GM23338 (cell line): Measurements from ENCODE around the gene ATP1A4. TPM values are rescaled to one million over a fixed set of nuclear protein-coding genes. Genes with fewer than 3 reads are reported as not detected.

Experiments used
- ATAC-seq: fragments of 200-7000 bp; cut with Tn5 transposase; 3 replicates; pipeline ENCODE4 v1.9.1; 2020
- DNase-seq: peaks from one replicate; pipeline ENCODE4 v3.0.0-alpha.2; 2015; ENCODE audit warnings: low spot score
- H2AFZ ChIP-seq: fragments of 200-600 bp; sonication (generic); 2 replicates; pipeline ENCODE4 v1.8.0; 2016; ENCODE audit warnings: antibody characterized with exemption, mild to moderate bottlenecking, moderate library complexity
- H3F3A ChIP-seq: fragments of 200-600 bp; sonication (generic); replicated peaks from 2 replicates; pipeline ENCODE4 v1.8.0; 2017; ENCODE audit warnings: antibody characterized with exemption, mixed run types, low read depth
- H3K27ac ChIP-seq: fragments of 200-600 bp; sonication (generic); 2 replicates; pipeline ENCODE4 v1.6.1; 2016; ENCODE audit warnings: low read depth
- H3K27me3 ChIP-seq: fragments of 200-600 bp; sonication (generic); 2 replicates; pipeline ENCODE4 v1.8.0; 2016; ENCODE audit warnings: mild to moderate bottlenecking, mixed run types, moderate library complexity; ENCODE audit not compliant: insufficient read depth
- H3K36me3 ChIP-seq: fragments of 200-600 bp; sonication (generic); 2 replicates; pipeline ENCODE4 v1.8.0; 2016; ENCODE audit warnings: mild to moderate bottlenecking; ENCODE audit not compliant: insufficient read depth
- H3K4me1 ChIP-seq: fragments of 200-600 bp; sonication (generic); 2 replicates; pipeline ENCODE4 v1.8.0; 2016; ENCODE audit warnings: mild to moderate bottlenecking, moderate library complexity; ENCODE audit not compliant: insufficient read depth
- H3K4me2 ChIP-seq: fragments of 200-600 bp; sonication (generic); 2 replicates; pipeline ENCODE4 v1.7.1; 2017; ENCODE audit warnings: mixed run types
- H3K4me3 ChIP-seq: fragments of 200-600 bp; sonication (generic); 2 replicates; pipeline ENCODE4 v1.6.1; 2016; ENCODE audit warnings: mixed run types
- H3K79me2 ChIP-seq: fragments of 200-600 bp; sonication (generic); replicated peaks from 2 replicates; pipeline ENCODE4 v1.8.0; 2017; ENCODE audit warnings: mild to moderate bottlenecking; ENCODE audit not compliant: insufficient read depth
- H3K9me2 ChIP-seq: fragments of 200-600 bp; sonication (generic); 2 replicates; pipeline ENCODE4 v1.8.0; 2017; ENCODE audit not compliant: insufficient read depth
- H4K20me1 ChIP-seq: fragments of 200-600 bp; sonication (generic); replicated peaks from 2 replicates; pipeline ENCODE4 v1.8.0; 2017; ENCODE audit warnings: mild to moderate bottlenecking; ENCODE audit not compliant: insufficient read depth
- H3K27ac Mint-ChIP-seq: 2 replicates; pipeline ENCODE4 v1.8.0; 2020; ENCODE audit warnings: inconsistent platforms, mild to moderate bottlenecking, moderate library complexity, mixed read lengths
- H3K27me3 Mint-ChIP-seq: 3 replicates; pipeline ENCODE4 v1.8.0; 2022; ENCODE audit warnings: low read depth, mild to moderate bottlenecking, moderate library complexity, mixed read lengths, inconsistent platforms; ENCODE audit not compliant: insufficient read depth, poor library complexity
- H3K36me3 Mint-ChIP-seq: 3 replicates; pipeline ENCODE4 v1.8.0; 2021; ENCODE audit warnings: low read depth, mild to moderate bottlenecking, inconsistent platforms, moderate library complexity, mixed read lengths
- H3K4me1 Mint-ChIP-seq: 3 replicates; pipeline ENCODE4 v1.8.0; 2020; ENCODE audit warnings: mild to moderate bottlenecking, inconsistent platforms, mixed read lengths
- H3K4me3 Mint-ChIP-seq: 3 replicates; pipeline ENCODE4 v1.8.0; 2021; ENCODE audit warnings: moderate library complexity, mild to moderate bottlenecking, inconsistent platforms, mixed read lengths
- H3K9me3 Mint-ChIP-seq: 3 replicates; pipeline ENCODE4 v1.8.0; 2020; ENCODE audit warnings: moderate library complexity, mild to moderate bottlenecking, inconsistent platforms, mixed read lengths
- CREB1 ChIP-seq: fragments of 250-450 bp; sonication (Bioruptor Pico); IDR thresholded peaks from 2 replicates; pipeline ENCODE4 v1.5.0; 2020; ENCODE audit warnings: low read depth, mild to moderate bottlenecking, moderate library complexity
- EZH2 ChIP-seq: fragments of 200-600 bp; sonication (generic); IDR thresholded peaks from one replicate; pipeline ENCODE4 v1.8.0; 2017; ENCODE audit warnings: antibody characterized with exemption, mild to moderate bottlenecking, low read depth; ENCODE audit not compliant: unreplicated experiment
- EZH2phosphoT487 ChIP-seq: fragments of 200-600 bp; sonication (generic); IDR thresholded peaks from one replicate; pipeline ENCODE4 v1.8.1; 2018; ENCODE audit warnings: antibody characterized with exemption; ENCODE audit not compliant: unreplicated experiment
- JUNB ChIP-seq: IDR thresholded peaks from one replicate; pipeline ENCODE4 v1.6.1; 2016; ENCODE audit warnings: antibody characterized with exemption; ENCODE audit not compliant: unreplicated experiment
- NANOG ChIP-seq: IDR thresholded peaks from 2 replicates; pipeline ENCODE4 v1.6.1; 2016; ENCODE audit warnings: antibody characterized with exemption, borderline replicate concordance
- POLR2AphosphoS5 ChIP-seq: IDR thresholded peaks from 2 replicates; pipeline ENCODE4 v1.6.1; 2016; ENCODE audit warnings: antibody characterized with exemption, low read depth
- STAT1 ChIP-seq: IDR thresholded peaks from one replicate; pipeline ENCODE4 v1.6.1; 2016; ENCODE audit warnings: antibody characterized with exemption; ENCODE audit not compliant: unreplicated experiment
- ZNF114 ChIP-seq: fragments of 250-450 bp; sonication (Bioruptor Pico); IDR thresholded peaks from 2 replicates; pipeline ENCODE4 v1.5.0; 2020; ENCODE audit warnings: mild to moderate bottlenecking, moderate library complexity
- ZNF331 ChIP-seq: fragments of 250-450 bp; sonication (Bioruptor Pico); IDR thresholded peaks from 2 replicates; pipeline ENCODE4 v1.5.0; 2020; ENCODE audit warnings: low read depth, mild to moderate bottlenecking, moderate library complexity
- polyA plus RNA-seq: library from polyadenylated mRNA; unstranded; fragments of >200 nt; fragmentation: Nextera tagmentation; extraction: Ambion mirVana; gene quantifications from 2 replicates; pipeline ENCODE4 v1.2.1, GENCODE V29; 2016
- total RNA-seq: library from RNA; depleted of rRNA; stranded (reverse); fragments of >200 nt; shearing (Covaris generic); gene quantifications from 2 replicates; pipeline ENCODE4 v1.2.3, GENCODE V29; 2014
- TF ChIP-seq, protein P1 (sequence below): IDR thresholded peaks from 2 replicates; pipeline ENCODE4 v1.6.1; 2016; ENCODE audit warnings: antibody characterized with exemption
- TF ChIP-seq, protein P2 (sequence below): fragments of 250-450 bp; sonication (Bioruptor Pico); IDR thresholded peaks from 2 replicates; pipeline ENCODE4 v1.5.0; 2020; ENCODE audit warnings: mild to moderate bottlenecking, moderate library complexity
- TF ChIP-seq, protein P3 (sequence below), 2 experiments: fragments of 200-600 bp in 1 of 2; sonication (generic) in 1 of 2; conservative IDR thresholded peaks; 2 replicates each; pipeline versions ENCODE4 v1.5.1 to v1.6.1; 2016 to 2017; ENCODE audit warnings: antibody characterized with exemption in 2 of 2, low read depth in 2 of 2, mild to moderate bottlenecking in 2 of 2, moderate library complexity in 1 of 2
- TF ChIP-seq, protein P4 (sequence below): IDR thresholded peaks from one replicate; pipeline ENCODE4 v1.6.1; 2018; ENCODE audit warnings: antibody characterized with exemption; ENCODE audit not compliant: unreplicated experiment

The ATP1A4 gene
- total and polyA plus RNA-seq, 2 experiments from 2014 or later = 0.27 to 0.63 TPM

DNA sequence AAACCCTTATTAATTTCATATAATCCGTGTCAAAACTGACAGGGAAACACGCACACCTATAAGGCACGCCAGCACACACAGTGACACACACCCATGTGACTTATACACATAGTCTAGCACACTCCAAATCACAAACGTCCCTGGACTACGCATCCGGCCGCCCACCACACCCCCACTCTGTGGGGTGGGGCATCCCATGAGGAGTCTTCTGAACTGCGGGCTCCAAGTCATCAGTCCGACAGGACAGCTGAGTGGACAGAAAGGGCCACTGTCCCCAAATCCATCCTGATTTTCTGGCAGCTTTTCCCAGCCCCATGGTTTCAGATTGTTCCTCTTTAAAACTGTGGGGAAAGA, 54.6 kb downstream of the ATP1A4 start:
- TF ChIP-seq CREB1 (CRISPR knock-in tag) = no peak
- TF ChIP-seq JUNB = no peak
- no peak for TF ChIP-seq EZH2
- no peak for TF ChIP-seq EZH2phosphoT487
- TF ChIP-seq STAT1 = no peak
- TF ChIP-seq ZNF331 (CRISPR knock-in tag) = no peak
- TF ChIP-seq, protein P1, sequence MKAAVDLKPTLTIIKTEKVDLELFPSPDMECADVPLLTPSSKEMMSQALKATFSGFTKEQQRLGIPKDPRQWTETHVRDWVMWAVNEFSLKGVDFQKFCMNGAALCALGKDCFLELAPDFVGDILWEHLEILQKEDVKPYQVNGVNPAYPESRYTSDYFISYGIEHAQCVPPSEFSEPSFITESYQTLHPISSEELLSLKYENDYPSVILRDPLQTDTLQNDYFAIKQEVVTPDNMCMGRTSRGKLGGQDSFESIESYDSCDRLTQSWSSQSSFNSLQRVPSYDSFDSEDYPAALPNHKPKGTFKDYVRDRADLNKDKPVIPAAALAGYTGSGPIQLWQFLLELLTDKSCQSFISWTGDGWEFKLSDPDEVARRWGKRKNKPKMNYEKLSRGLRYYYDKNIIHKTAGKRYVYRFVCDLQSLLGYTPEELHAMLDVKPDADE = no peak
- TF ChIP-seq NANOG = no peak
- TF ChIP-seq, protein P2, sequence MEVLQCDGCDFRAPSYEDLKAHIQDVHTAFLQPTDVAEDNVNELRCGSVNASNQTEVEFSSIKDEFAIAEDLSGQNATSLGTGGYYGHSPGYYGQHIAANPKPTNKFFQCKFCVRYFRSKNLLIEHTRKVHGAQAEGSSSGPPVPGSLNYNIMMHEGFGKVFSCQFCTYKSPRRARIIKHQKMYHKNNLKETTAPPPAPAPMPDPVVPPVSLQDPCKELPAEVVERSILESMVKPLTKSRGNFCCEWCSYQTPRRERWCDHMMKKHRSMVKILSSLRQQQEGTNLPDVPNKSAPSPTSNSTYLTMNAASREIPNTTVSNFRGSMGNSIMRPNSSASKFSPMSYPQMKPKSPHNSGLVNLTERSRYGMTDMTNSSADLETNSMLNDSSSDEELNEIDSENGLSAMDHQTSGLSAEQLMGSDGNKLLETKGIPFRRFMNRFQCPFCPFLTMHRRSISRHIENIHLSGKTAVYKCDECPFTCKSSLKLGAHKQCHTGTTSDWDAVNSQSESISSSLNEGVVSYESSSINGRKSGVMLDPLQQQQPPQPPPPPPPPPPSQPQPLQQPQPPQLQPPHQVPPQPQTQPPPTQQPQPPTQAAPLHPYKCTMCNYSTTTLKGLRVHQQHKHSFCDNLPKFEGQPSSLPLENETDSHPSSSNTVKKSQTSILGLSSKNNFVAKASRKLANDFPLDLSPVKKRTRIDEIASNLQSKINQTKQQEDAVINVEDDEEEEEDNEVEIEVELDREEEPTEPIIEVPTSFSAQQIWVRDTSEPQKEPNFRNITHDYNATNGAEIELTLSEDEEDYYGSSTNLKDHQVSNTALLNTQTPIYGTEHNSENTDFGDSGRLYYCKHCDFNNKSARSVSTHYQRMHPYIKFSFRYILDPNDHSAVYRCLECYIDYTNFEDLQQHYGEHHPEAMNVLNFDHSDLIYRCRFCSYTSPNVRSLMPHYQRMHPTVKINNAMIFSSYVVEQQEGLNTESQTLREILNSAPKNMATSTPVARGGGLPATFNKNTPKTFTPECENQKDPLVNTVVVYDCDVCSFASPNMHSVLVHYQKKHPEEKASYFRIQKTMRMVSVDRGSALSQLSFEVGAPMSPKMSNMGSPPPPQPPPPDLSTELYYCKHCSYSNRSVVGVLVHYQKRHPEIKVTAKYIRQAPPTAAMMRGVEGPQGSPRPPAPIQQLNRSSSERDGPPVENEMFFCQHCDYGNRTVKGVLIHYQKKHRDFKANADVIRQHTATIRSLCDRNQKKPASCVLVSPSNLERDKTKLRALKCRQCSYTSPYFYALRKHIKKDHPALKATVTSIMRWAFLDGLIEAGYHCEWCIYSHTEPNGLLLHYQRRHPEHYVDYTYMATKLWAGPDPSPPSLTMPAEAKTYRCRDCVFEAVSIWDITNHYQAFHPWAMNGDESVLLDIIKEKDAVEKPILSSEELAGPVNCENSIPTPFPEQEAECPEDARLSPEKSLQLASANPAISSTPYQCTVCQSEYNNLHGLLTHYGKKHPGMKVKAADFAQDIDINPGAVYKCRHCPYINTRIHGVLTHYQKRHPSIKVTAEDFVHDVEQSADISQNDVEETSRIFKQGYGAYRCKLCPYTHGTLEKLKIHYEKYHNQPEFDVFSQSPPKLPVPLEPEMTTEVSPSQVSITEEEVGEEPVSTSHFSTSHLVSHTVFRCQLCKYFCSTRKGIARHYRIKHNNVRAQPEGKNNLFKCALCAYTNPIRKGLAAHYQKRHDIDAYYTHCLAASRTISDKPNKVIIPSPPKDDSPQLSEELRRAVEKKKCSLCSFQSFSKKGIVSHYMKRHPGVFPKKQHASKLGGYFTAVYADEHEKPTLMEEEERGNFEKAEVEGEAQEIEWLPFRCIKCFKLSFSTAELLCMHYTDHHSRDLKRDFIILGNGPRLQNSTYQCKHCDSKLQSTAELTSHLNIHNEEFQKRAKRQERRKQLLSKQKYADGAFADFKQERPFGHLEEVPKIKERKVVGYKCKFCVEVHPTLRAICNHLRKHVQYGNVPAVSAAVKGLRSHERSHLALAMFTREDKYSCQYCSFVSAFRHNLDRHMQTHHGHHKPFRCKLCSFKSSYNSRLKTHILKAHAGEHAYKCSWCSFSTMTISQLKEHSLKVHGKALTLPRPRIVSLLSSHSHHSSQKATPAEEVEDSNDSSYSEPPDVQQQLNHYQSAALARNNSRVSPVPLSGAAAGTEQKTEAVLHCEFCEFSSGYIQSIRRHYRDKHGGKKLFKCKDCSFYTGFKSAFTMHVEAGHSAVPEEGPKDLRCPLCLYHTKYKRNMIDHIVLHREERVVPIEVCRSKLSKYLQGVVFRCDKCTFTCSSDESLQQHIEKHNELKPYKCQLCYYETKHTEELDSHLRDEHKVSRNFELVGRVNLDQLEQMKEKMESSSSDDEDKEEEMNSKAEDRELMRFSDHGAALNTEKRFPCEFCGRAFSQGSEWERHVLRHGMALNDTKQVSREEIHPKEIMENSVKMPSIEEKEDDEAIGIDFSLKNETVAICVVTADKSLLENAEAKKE (CRISPR knock-in tag) = no peak
- TF ChIP-seq ZNF114 (CRISPR knock-in tag) = no peak
- TF ChIP-seq, protein P3, sequence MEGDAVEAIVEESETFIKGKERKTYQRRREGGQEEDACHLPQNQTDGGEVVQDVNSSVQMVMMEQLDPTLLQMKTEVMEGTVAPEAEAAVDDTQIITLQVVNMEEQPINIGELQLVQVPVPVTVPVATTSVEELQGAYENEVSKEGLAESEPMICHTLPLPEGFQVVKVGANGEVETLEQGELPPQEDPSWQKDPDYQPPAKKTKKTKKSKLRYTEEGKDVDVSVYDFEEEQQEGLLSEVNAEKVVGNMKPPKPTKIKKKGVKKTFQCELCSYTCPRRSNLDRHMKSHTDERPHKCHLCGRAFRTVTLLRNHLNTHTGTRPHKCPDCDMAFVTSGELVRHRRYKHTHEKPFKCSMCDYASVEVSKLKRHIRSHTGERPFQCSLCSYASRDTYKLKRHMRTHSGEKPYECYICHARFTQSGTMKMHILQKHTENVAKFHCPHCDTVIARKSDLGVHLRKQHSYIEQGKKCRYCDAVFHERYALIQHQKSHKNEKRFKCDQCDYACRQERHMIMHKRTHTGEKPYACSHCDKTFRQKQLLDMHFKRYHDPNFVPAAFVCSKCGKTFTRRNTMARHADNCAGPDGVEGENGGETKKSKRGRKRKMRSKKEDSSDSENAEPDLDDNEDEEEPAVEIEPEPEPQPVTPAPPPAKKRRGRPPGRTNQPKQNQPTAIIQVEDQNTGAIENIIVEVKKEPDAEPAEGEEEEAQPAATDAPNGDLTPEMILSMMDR (conservative IDR thresholded peaks at IDR 0.05; ENCODE audit: low read depth in 2 of 2) = no peak
- no peak for TF ChIP-seq POLR2AphosphoS5
- TF ChIP-seq, protein P4, sequence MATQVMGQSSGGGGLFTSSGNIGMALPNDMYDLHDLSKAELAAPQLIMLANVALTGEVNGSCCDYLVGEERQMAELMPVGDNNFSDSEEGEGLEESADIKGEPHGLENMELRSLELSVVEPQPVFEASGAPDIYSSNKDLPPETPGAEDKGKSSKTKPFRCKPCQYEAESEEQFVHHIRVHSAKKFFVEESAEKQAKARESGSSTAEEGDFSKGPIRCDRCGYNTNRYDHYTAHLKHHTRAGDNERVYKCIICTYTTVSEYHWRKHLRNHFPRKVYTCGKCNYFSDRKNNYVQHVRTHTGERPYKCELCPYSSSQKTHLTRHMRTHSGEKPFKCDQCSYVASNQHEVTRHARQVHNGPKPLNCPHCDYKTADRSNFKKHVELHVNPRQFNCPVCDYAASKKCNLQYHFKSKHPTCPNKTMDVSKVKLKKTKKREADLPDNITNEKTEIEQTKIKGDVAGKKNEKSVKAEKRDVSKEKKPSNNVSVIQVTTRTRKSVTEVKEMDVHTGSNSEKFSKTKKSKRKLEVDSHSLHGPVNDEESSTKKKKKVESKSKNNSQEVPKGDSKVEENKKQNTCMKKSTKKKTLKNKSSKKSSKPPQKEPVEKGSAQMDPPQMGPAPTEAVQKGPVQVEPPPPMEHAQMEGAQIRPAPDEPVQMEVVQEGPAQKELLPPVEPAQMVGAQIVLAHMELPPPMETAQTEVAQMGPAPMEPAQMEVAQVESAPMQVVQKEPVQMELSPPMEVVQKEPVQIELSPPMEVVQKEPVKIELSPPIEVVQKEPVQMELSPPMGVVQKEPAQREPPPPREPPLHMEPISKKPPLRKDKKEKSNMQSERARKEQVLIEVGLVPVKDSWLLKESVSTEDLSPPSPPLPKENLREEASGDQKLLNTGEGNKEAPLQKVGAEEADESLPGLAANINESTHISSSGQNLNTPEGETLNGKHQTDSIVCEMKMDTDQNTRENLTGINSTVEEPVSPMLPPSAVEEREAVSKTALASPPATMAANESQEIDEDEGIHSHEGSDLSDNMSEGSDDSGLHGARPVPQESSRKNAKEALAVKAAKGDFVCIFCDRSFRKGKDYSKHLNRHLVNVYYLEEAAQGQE = no peak
- peaks cover 25% of the 10 kb centered on the region for H3K36me3 Mint-ChIP-seq
- Histone ChIP-seq H3K9me2 (0 out of 2 replicates have a peak, but pooled peaks cover 8% of the 10 kb centered on the region), H2AFZ (no peak overlapping the region), H3K4me2 (peak overlapping the region; percentile 99), H3F3A (peaks cover 9% of the 10 kb centered on the region), H3K27ac (peak overlapping the region; percentile 20; the same call in 1 of the 2 replicates), H3K27me3 (no peaks in the 10 kb centered on the region), H3K36me3 (peaks cover 13% of the 10 kb centered on the region), H4K20me1 (peaks cover 20% of the 10 kb centered on the region; the same call in 1 of the 2 replicates), H3K79me2 (peaks cover 41% of the 10 kb centered on the region), H3K4me1 (peaks cover 58% of the 10 kb centered on the region), H3K4me3 (peak overlapping the region; percentile 96)
- ATAC-seq (peak; percentile 3), DNase-seq (no peak)
- H3K27me3 Mint-ChIP-seq = peaks cover 25% of the 10 kb centered on the region
- peaks cover 60% of the 10 kb centered on the region for H3K4me1 Mint-ChIP-seq
- H3K9me3 Mint-ChIP-seq = no peaks in the 10 kb centered on the region
- H3K27ac Mint-ChIP-seq = no peak overlapping the region
- H3K4me3 Mint-ChIP-seq = peak overlapping the region; percentile 83
